H9 (cell line): Measurements from ENCODE around the gene EIF4G2. TPM values are rescaled to one million over a fixed set of nuclear protein-coding genes. Genes with fewer than 3 reads are reported as not detected.

Experiments
- DNase-seq: peaks from one replicate; pipeline ENCODE4 v3.0.0-alpha.2; 2017
- H2AFZ ChIP-seq: one replicate; pipeline ENCODE4 v1.6.1; 2013; ENCODE audit warnings: mild to moderate bottlenecking, low read length, control low read depth, moderate library complexity
- H2AK5ac ChIP-seq: 2 replicates; pipeline ENCODE4 v1.6.1; 2013; ENCODE audit warnings: low read length, control low read depth, mixed read lengths; ENCODE audit not compliant: insufficient read length
- H2BK120ac ChIP-seq: one replicate; pipeline ENCODE4 v1.6.1; 2013; ENCODE audit warnings: low read depth, mild to moderate bottlenecking, low read length, control low read depth, inconsistent platforms; ENCODE audit not compliant: poor library complexity, severe bottlenecking
- H2BK12ac ChIP-seq: 2 replicates; pipeline ENCODE4 v1.6.1; 2013; ENCODE audit warnings: low read length, control low read depth, mixed read lengths, low read depth; ENCODE audit not compliant: insufficient read length
- H2BK15ac ChIP-seq: 2 replicates; pipeline ENCODE4 v1.6.1; 2013; ENCODE audit warnings: low read depth, low read length, control low read depth
- H2BK20ac ChIP-seq: one replicate; pipeline ENCODE4 v1.6.1; 2013; ENCODE audit warnings: low read depth, mild to moderate bottlenecking, low read length, control low read depth, inconsistent platforms; ENCODE audit not compliant: poor library complexity, severe bottlenecking
- H2BK5ac ChIP-seq: 2 replicates; pipeline ENCODE4 v1.6.1; 2013; ENCODE audit warnings: low read length, control low read depth, mixed read lengths; ENCODE audit not compliant: insufficient read length
- H3K14ac ChIP-seq: 2 replicates; pipeline ENCODE4 v1.6.1; 2013; ENCODE audit warnings: low read length, control low read depth; ENCODE audit not compliant: insufficient read depth
- H3K18ac ChIP-seq: 2 replicates; pipeline ENCODE4 v1.6.1; 2013; ENCODE audit warnings: low read depth, mild to moderate bottlenecking, mixed read lengths, low read length, control low read depth; ENCODE audit not compliant: insufficient read length
- H3K23ac ChIP-seq: 2 replicates; pipeline ENCODE4 v1.6.1; 2013; ENCODE audit warnings: low read length, control low read depth, mixed read lengths, low read depth; ENCODE audit not compliant: insufficient read length
- H3K23me2 ChIP-seq: 2 replicates; pipeline ENCODE4 v1.6.1; 2013; ENCODE audit warnings: low read depth, mild to moderate bottlenecking, mixed read lengths, low read length, control low read depth; ENCODE audit not compliant: insufficient read length, poor library complexity, severe bottlenecking
- H3K27ac ChIP-seq: 2 replicates; pipeline ENCODE4 v1.5.1; 2013; ENCODE audit warnings: low read length, control low read depth, mixed read lengths, low read depth; ENCODE audit not compliant: insufficient read length
- H3K27me3 ChIP-seq: 2 replicates; pipeline ENCODE4 v1.6.1; 2013; ENCODE audit warnings: low read length, control low read depth, inconsistent platforms; ENCODE audit not compliant: insufficient read depth
- H3K4ac ChIP-seq: 2 replicates; pipeline ENCODE4 v1.6.1; 2013; ENCODE audit warnings: low read depth, mild to moderate bottlenecking, control low read depth, inconsistent platforms, low read length, moderate library complexity
- H3K4me1 ChIP-seq: 2 replicates; pipeline ENCODE4 v1.6.1; 2013; ENCODE audit warnings: low read length, control low read depth, inconsistent platforms; ENCODE audit not compliant: insufficient read depth
- H3K4me2 ChIP-seq: 2 replicates; pipeline ENCODE4 v1.6.1; 2013; ENCODE audit warnings: low read length, control low read depth, mixed read lengths; ENCODE audit not compliant: insufficient read length, insufficient read depth
- H3K56ac ChIP-seq: 2 replicates; pipeline ENCODE4 v1.6.1; 2013; ENCODE audit warnings: low read depth, mild to moderate bottlenecking, mixed read lengths, low read length, control low read depth; ENCODE audit not compliant: insufficient read length
- H3K79me1 ChIP-seq: 2 replicates; pipeline ENCODE4 v1.6.1; 2013; ENCODE audit warnings: low read depth, mild to moderate bottlenecking, moderate library complexity, low read length, control low read depth, inconsistent platforms; ENCODE audit not compliant: insufficient read depth, poor library complexity, severe bottlenecking
- H3K79me2 ChIP-seq: 2 replicates; pipeline ENCODE4 v1.6.1; 2013; ENCODE audit warnings: low read length, control low read depth, inconsistent platforms; ENCODE audit not compliant: insufficient read depth
- H3K9ac ChIP-seq: 2 replicates; pipeline ENCODE4 v1.6.1; 2013; ENCODE audit warnings: low read length, control low read depth, mixed read lengths; ENCODE audit not compliant: insufficient read length; ENCODE audit errors: extremely low read depth
- H3K9me3 ChIP-seq: one replicate; pipeline ENCODE4 v1.6.1; 2013; ENCODE audit warnings: low read depth, low read length, inconsistent platforms; ENCODE audit not compliant: control insufficient read depth
- H3T11ph ChIP-seq: one replicate; pipeline ENCODE4 v1.6.1; 2013; ENCODE audit warnings: mild to moderate bottlenecking, low read length, control low read depth, inconsistent platforms
- H4K20me1 ChIP-seq: one replicate; pipeline ENCODE4 v1.6.1; 2013; ENCODE audit not compliant: control insufficient read depth, insufficient read length, insufficient read depth
- H4K5ac ChIP-seq: 2 replicates; pipeline ENCODE4 v1.6.1; 2013; ENCODE audit warnings: low read depth, mild to moderate bottlenecking, mixed read lengths, low read length, control low read depth; ENCODE audit not compliant: insufficient read length
- H4K8ac ChIP-seq: replicated peaks from 2 replicates; pipeline ENCODE4 v1.6.1; 2013; ENCODE audit warnings: low read length, control low read depth, mixed read lengths, low read depth; ENCODE audit not compliant: insufficient read length
- H4K91ac ChIP-seq: 2 replicates; pipeline ENCODE4 v1.6.1; 2013; ENCODE audit warnings: low read depth, mild to moderate bottlenecking, moderate library complexity, mixed read lengths, low read length, control low read depth; ENCODE audit not compliant: insufficient read length
- H3K27ac Mint-ChIP-seq, 3 experiments: 2 replicates in 2 of 3; 3 replicates in 1 of 3; pipeline ENCODE4 v1.8.0; 2020 to 2021; ENCODE audit warnings: mixed read lengths in 3 of 3, mild to moderate bottlenecking in 1 of 3, moderate library complexity in 1 of 3
- H3K27me3 Mint-ChIP-seq: 2 replicates; pipeline ENCODE4 v1.8.0; 2021; ENCODE audit warnings: low read depth, mild to moderate bottlenecking, moderate library complexity, mixed read lengths
- H3K36me3 Mint-ChIP-seq, 3 experiments: 2 replicates in 2 of 3; 3 replicates in 1 of 3; pipeline ENCODE4 v1.8.0; 2020 to 2021; ENCODE audit warnings: low read depth in 3 of 3, mixed read lengths in 3 of 3; ENCODE audit not compliant: insufficient read depth in 1 of 3
- H3K4me1 Mint-ChIP-seq, 2 experiments: 2 replicates each; pipeline ENCODE4 v1.8.0; 2020; ENCODE audit warnings: mixed read lengths in 2 of 2
- H3K4me3 Mint-ChIP-seq, 2 experiments: 2 replicates in 1 of 2; 3 replicates in 1 of 2; pipeline ENCODE4 v1.8.0; 2020 to 2021; ENCODE audit warnings: mild to moderate bottlenecking in 2 of 2, mixed read lengths in 2 of 2, moderate library complexity in 1 of 2
- H3K9me3 Mint-ChIP-seq, 2 experiments: 2 replicates in 1 of 2; 3 replicates in 1 of 2; pipeline ENCODE4 v1.8.0; 2020; ENCODE audit warnings: mild to moderate bottlenecking in 2 of 2, mixed read lengths in 2 of 2, moderate library complexity in 1 of 2
- WGBS: extraction: QIAGEN DNeasy Blood & Tissue Kit; methylation state at CpG from one replicate; pipeline ENCODE4 v1.1.7; 2013; ENCODE audit warnings: missing lambda C conversion rate, low lambda C conversion rate, mixed read lengths; ENCODE audit not compliant: insufficient read length; ENCODE audit errors: extremely low coverage; 5-methylcytosine and 5-hydroxymethylcytosine counted together
- total RNA-seq: library from RNA; stranded (reverse); gene quantifications from 2 replicates; pipeline ENCODE4 v1.2.1, GENCODE V29; 2021
- TF ChIP-seq, protein P1 (sequence below): fragments of 200-600 bp; sonication (generic); conservative IDR thresholded peaks from 3 replicates; pipeline ENCODE4 v1.8.0; 2021; ENCODE audit warnings: antibody characterized with exemption, mild to moderate bottlenecking

Gene EIF4G2
- total RNA-seq, 1 experiment from 2014 or later, result 1,013 TPM

DNA sequence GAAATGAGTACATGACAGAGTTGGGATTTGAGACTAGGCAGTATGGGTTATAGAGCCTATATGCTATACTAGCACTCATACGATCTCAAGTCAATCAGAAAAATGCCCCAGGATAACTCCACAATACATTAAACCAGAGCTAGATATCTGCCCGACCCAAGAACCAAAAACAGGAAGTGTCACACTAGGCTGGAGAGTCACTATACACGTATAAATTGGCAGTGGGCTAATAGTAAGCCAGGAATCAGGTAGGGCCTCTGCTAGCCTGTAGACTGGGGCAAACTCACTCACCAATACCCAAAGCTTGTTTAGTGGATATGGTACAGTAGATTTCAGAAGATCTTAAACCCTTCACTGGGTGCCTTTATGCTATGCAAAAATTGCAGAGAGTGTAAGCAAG is 16.2 kb upstream of the EIF4G2 start:
- Histone ChIP-seq H4K20me1 (no peaks in the 10 kb centered on the region), H3T11ph (no peak overlapping the region), H3K27ac (no peak overlapping the region), H2AK5ac (no peak overlapping the region), H3K18ac (no peak overlapping the region), H4K91ac (no peak overlapping the region), H2BK5ac (no peak overlapping the region), H3K4ac (no peak overlapping the region), H3K56ac (no peak overlapping the region), H2BK12ac (no peak overlapping the region), H2BK15ac (no peak overlapping the region), H4K5ac (no peak overlapping the region), H3K23ac (no peak overlapping the region), H2AFZ (no peak overlapping the region), H3K4me1 (no peaks in the 10 kb centered on the region), H3K27me3 (no peaks in the 10 kb centered on the region), H2BK20ac (no peak overlapping the region), H3K9ac (no peak overlapping the region), H3K23me2 (no peaks in the 10 kb centered on the region), H3K79me1 (no peaks in the 10 kb centered on the region), H4K8ac (no peak overlapping the region), H2BK120ac (no peak overlapping the region), H3K9me3 (no peaks in the 10 kb centered on the region), H3K4me2 (no peak overlapping the region), H3K14ac (no peak overlapping the region), H3K79me2 (no peaks in the 10 kb centered on the region)
- H3K27ac Mint-ChIP-seq, result no peak overlapping the region; a peak in 1 of 7 replicates
- no peaks in the 10 kb centered on the region for H3K4me1 Mint-ChIP-seq
- H3K27me3 Mint-ChIP-seq, result no peaks in the 10 kb centered on the region
- DNase-seq, result no peak
- H3K9me3 Mint-ChIP-seq, result peaks cover 1% of the 10 kb centered on the region in 2 experiments; a peak in 4 of 5 replicates
- no peak overlapping the region for H3K4me3 Mint-ChIP-seq
- H3K36me3 Mint-ChIP-seq, result peaks cover 0 to 2% (median 0%) of the 10 kb centered on the region in 3 experiments; a peak in 2 of 7 replicates
- TF ChIP-seq, protein P1, sequence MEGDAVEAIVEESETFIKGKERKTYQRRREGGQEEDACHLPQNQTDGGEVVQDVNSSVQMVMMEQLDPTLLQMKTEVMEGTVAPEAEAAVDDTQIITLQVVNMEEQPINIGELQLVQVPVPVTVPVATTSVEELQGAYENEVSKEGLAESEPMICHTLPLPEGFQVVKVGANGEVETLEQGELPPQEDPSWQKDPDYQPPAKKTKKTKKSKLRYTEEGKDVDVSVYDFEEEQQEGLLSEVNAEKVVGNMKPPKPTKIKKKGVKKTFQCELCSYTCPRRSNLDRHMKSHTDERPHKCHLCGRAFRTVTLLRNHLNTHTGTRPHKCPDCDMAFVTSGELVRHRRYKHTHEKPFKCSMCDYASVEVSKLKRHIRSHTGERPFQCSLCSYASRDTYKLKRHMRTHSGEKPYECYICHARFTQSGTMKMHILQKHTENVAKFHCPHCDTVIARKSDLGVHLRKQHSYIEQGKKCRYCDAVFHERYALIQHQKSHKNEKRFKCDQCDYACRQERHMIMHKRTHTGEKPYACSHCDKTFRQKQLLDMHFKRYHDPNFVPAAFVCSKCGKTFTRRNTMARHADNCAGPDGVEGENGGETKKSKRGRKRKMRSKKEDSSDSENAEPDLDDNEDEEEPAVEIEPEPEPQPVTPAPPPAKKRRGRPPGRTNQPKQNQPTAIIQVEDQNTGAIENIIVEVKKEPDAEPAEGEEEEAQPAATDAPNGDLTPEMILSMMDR, result no peak
- WGBS, result no CpG with 5 or more reads among the region's 3 CpGs
